Measurements from ENCODE around the gene LRRN2.

DNA sequence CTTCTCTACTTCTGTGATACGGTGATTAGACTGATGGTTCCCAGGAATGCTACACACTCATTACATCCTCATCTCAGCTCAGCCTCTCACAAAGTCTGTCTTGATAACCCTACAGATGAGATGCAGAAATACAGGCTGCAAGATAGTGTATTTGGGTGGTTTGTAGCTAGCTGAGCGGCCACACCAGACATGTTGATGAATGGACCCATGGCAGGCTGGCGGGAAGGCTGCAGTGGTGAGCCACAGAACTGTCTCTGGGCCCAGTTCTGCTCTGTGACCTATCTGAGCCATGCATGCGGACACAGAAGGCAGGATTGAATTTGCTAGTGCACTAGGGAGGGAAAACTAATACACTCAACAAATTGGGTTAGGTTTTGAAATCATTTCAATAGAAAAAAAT, 71.9 kb downstream of the LRRN2 start:
- TF ChIP-seq, protein P1, sequence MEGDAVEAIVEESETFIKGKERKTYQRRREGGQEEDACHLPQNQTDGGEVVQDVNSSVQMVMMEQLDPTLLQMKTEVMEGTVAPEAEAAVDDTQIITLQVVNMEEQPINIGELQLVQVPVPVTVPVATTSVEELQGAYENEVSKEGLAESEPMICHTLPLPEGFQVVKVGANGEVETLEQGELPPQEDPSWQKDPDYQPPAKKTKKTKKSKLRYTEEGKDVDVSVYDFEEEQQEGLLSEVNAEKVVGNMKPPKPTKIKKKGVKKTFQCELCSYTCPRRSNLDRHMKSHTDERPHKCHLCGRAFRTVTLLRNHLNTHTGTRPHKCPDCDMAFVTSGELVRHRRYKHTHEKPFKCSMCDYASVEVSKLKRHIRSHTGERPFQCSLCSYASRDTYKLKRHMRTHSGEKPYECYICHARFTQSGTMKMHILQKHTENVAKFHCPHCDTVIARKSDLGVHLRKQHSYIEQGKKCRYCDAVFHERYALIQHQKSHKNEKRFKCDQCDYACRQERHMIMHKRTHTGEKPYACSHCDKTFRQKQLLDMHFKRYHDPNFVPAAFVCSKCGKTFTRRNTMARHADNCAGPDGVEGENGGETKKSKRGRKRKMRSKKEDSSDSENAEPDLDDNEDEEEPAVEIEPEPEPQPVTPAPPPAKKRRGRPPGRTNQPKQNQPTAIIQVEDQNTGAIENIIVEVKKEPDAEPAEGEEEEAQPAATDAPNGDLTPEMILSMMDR (IDR thresholded peaks at IDR 0.05) = no peak
- TF ChIP-seq POLR2A (IDR thresholded peaks at IDR 0.05) = no peak

All from lower leg skin (tissue), 3 donors.